ENCODE data around the gene B4GALT6. TPM values are rescaled to one million over a fixed set of nuclear protein-coding genes. Genes with fewer than 3 reads are reported as not detected.

The B4GALT6 gene
- total RNA-seq, 4 donors from 2014 or later: 5.0 to 20.7 (median 6.0) TPM

GRCh38 chr18:31722369-31722957 lies 38.1 kb upstream of the B4GALT6 start:
- Histone ChIP-seq H3K27me3 (no peaks in the 10 kb centered on the region), H3K36me3 (no peaks in the 10 kb centered on the region), H3K4me3 (no peak overlapping the region), H3K9me3 (no peaks in the 10 kb centered on the region), H3K27ac (no peak overlapping the region), H3K4me1 (peaks cover 0 to 8% (median 0%) of the 10 kb centered on the region in 4 donors)
- peak; percentile 57 to 92 (median 74) for DNase-seq
- TF ChIP-seq CTCF (IDR thresholded peaks at IDR 0.05) (peak; percentile 35 to 86 (median 80)), POLR2A (IDR thresholded peaks at IDR 0.05) (no peak)

- no peaks in the 10 kb centered on the region for H3K27me3 ChIP-seq
- H3K27ac ChIP-seq: no peak overlapping the region
- H3K9me3 ChIP-seq: no peaks in the 10 kb centered on the region
- H3K4me1 ChIP-seq: peaks cover 0 to 8% (median 0%) of the 10 kb centered on the region in 4 donors
- H3K4me3 ChIP-seq: no peak overlapping the region
- no peak for TF ChIP-seq CTCF (IDR thresholded peaks at IDR 0.05)
- no peak for TF ChIP-seq POLR2A (IDR thresholded peaks at IDR 0.05)
- no peaks in the 10 kb centered on the region for H3K36me3 ChIP-seq
- DNase-seq: no peak
Observed at GRCh38 chr18:31721601-31722000, 37.2 kb upstream of the B4GALT6 start.

- no peaks in the 10 kb centered on the region for H3K9me3 ChIP-seq
Observed at GRCh38 chr18:31720867-31721266, 36.5 kb upstream of the B4GALT6 start.

GRCh38 chr18:31719363-31720006 lies 35.1 kb upstream of the B4GALT6 start:
- peaks cover 0 to 8% (median 0%) of the 10 kb centered on the region in 4 donors for H3K4me1 ChIP-seq
- no peak overlapping the region for H3K4me3 ChIP-seq
- no peak overlapping the region for H3K27ac ChIP-seq
- DNase-seq: no peak
- H3K36me3 ChIP-seq: no peaks in the 10 kb centered on the region
- TF ChIP-seq CTCF (IDR thresholded peaks at IDR 0.05): no peak
- TF ChIP-seq POLR2A (IDR thresholded peaks at IDR 0.05): no peak
- no peaks in the 10 kb centered on the region for H3K27me3 ChIP-seq
- H3K9me3 ChIP-seq: no peaks in the 10 kb centered on the region

More at GRCh38 chr18:31720867-31721266, 36.5 kb upstream of the B4GALT6 start:
- no peak for TF ChIP-seq POLR2A (IDR thresholded peaks at IDR 0.05)
- TF ChIP-seq CTCF (IDR thresholded peaks at IDR 0.05): no peak
- DNase-seq: no peak
- H3K27me3 ChIP-seq: no peaks in the 10 kb centered on the region
- no peak overlapping the region for H3K27ac ChIP-seq
- no peak overlapping the region for H3K4me3 ChIP-seq
- H3K4me1 ChIP-seq: peaks cover 0 to 8% (median 0%) of the 10 kb centered on the region in 4 donors
- no peaks in the 10 kb centered on the region for H3K36me3 ChIP-seq

- no peak for DNase-seq
- no peak overlapping the region for H3K4me3 ChIP-seq
- H3K27ac ChIP-seq: no peak overlapping the region
- H3K36me3 ChIP-seq: no peaks in the 10 kb centered on the region
- TF ChIP-seq POLR2A (IDR thresholded peaks at IDR 0.05): no peak
- TF ChIP-seq CTCF (IDR thresholded peaks at IDR 0.05): no peak
- no peaks in the 10 kb centered on the region for H3K4me1 ChIP-seq
- no peaks in the 10 kb centered on the region for H3K9me3 ChIP-seq
- no peaks in the 10 kb centered on the region for H3K27me3 ChIP-seq
Observed at GRCh38 chr18:31718386-31718785, 34.0 kb upstream of the B4GALT6 start.
